Effector CD4-positive, alpha-beta T cell (primary cell): Measurements from ENCODE around the gene CNIH3.

ENCODE experiments used
- DNase-seq: peaks from one replicate; pipeline ENCODE4 v3.0.0-alpha.2; 2020

The CNIH3 gene

GRCh38 chr1:224726441-224727182, 110.5 kb downstream of the CNIH3 start:
- DNase-seq: no peak

GRCh38 chr1:224727351-224728289, 111.5 kb downstream of the CNIH3 start:
- no peak for DNase-seq

DNA sequence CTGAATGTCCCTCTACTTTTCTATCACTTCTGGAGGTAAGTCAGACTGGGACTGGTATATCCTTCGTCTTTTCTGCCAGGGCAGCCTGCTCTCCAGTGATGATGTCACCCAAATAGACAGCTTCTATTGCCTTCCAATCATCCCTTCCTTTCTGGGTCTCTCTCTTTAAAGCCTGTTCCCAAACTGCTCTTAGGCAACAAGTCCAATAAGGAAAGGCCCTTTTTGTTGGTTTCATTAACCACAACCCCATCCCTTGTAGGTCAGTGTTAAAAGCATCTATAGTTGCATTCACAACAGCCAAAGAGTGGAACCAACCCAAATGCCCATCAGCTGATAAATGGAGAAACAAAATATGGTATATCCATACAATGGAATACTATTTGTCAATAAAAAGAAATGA, 114.4 kb downstream of the CNIH3 start:
- no peak for DNase-seq

- no peak for DNase-seq
Observed at GRCh38 chr1:224730965-224731364, 114.8 kb downstream of the CNIH3 start.

DNA sequence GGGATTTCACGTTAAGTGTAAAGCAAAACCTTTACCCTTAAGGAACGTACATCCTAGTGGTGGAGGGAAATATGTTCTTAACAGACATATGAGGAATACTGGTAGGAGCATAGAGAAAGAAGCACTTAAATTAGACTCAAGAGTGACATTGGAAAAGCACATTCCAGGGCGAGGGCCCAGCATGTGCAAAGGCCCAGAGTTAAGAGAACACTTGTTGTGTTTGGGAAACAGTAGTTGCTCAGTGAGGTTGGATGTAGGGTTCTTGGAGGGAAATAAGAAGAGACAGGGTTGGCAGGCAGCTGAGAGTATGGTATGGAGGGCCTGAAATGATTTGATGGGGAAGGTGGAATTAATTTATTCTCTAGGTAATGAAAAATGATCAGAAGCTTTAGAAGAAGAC, 115.5 kb downstream of the CNIH3 start:
- no peak for DNase-seq

DNA sequence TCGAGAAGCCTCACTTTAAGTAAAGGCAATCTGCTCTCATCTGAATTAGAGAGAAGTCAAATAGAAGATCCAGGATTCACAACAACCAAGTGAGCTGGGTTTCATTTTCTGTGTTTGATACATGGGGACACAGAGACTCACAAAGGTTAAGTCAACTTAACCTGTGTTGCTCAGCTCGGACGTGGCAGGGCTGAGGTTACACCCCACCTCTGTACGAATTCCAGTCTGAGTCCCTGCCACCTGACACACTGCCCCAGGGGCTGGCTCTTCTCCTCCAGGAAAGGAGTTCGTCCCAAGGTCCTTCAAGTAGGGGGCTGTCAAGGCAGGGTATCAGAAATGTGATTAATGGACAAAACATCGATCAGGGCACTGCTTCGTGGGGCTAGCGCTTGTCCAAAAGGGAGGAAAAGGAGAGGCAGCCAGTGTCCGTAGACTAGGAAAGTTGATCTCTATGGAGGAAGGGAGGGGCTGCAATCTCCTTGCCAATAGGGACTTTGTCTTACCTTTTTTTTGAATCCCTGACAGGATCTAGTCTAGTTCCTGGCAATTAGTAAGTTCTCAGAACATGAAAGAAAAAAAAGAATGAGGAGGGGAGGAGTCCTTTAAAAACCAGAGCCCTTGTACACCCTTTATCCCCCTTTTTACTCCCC, 116.4 kb downstream of the CNIH3 start:
- DNase-seq: no peak

DNA sequence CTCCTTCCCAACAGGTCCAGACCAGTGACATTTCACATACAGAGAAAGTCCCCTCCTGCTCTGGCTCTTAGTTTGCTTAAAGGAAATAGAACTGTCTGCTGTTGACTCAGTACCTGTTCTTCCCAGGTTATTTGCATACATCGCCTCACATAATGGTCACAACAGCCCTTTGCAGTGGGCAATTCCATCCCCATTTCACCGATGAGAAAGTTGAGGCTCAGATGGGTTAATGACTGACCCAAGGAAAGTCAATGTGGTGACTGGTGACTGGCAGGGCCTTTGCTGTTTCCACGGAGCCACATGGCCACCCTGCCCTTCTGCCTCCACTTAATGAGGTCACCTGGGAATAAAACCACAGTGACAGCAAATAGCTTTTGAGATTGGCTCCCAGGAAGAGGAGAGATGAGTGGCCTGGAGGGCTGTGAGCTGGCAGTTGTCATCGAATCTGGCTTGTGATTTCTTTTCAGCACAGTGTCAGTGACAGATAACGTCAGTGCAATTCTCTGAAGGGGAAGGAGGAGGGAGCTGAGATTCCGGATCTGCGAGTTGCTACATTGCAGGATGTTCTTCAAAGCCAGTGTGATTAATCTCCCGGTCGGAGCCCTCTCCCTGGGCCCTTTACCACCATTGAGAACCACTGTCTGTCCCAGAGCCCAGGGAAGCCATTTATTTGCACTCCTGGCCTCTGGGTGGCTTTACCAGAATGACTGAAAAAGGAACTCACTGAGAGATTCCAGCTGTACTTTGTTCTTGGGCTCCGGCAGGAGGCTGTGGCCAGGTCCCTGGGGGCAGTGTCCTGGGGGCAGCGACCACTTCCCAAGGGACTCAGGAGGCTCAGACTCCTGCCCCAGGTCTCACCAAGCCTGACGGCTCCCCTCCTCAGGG, 117.2 kb downstream of the CNIH3 start:
- DNase-seq: no peak

DNA sequence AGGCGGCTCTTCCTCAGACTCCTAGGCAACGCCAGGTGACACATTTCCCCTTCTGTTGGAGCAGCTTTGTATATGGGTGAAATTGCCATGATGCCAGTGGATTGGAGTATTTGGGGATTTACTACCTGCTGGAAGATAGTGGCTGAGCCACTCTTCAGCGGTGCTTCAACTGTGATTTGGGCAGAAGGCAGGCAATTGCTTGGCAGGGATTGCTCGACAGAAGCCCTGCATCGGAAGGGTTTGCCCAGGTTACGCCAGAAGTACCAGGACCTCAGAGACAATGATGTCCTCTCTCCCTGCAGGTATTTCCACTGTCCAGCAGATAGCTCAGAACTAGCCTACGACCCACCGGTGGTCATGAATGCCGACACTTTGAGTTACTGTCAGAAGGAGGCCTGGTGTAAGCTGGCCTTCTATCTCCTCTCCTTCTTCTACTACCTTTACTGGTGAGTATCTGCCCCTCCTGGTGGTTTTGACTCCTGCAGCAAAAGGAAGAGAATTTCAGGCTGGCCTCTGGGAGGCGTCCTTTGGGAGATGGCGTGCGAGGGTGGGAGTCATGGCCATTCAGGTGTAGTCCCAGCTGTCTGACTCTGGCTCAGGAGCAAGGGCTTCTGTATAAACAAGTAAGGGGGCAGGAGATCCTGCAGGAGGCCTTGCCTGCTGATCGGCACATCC, 118.3 kb downstream of the CNIH3 start:
- no peak for DNase-seq

- no peak for DNase-seq
Observed at GRCh38 chr1:224735159-224735558, 119.0 kb downstream of the CNIH3 start.

- DNase-seq: no peak
Observed at GRCh38 chr1:224736619-224737352, 120.7 kb downstream of the CNIH3 start.

DNA sequence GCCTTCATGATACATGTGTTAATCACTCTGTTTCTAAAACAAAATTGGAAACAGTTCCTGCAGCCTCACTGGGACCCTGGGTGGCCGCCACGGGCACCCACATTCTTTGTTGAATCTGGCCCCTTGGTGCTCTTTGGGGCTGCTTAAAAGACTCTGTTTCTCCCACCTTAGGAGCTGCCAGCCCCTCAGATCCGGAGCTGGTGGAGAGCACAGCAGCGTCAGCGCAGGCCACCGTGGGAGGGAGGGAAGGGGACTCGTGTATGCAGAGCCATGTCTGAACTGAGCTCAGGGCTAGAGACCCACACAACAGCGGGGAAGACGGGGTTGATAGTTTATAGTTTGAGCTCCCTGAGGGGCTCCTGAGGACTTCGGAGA, 121.2 kb downstream of the CNIH3 start:
- DNase-seq: no peak

GRCh38 chr1:224739303-224739996, 123.3 kb downstream of the CNIH3 start:
- no peak for DNase-seq

- no peak for DNase-seq
Observed at GRCh38 chr1:224739997-224740684, 124.0 kb downstream of the CNIH3 start.

- DNase-seq: no peak
Observed at GRCh38 chr1:224740685-224741052, 124.6 kb downstream of the CNIH3 start.

DNA sequence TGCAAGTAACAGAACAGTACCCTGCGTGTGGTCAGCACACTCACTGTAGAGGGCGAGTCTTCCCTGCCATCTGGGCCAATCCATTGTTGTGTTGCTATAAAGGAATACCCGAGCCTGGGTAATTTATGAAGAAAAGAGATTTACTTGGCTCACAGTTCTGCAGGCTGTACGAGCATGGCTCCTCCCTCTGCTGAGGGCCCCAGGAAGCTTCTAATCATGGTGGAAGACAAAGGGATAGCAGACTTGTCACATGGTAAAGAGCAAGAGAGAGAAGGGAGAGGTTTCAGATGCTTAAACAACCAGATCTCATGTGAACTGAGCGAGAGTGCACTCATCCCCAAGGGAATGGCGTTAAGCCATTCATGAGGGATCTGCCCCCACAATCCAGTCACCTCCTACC, 126.2 kb downstream of the CNIH3 start:
- no peak for DNase-seq

GRCh38 chr1:224743608-224744164, 127.6 kb downstream of the CNIH3 start:
- DNase-seq: no peak

DNA sequence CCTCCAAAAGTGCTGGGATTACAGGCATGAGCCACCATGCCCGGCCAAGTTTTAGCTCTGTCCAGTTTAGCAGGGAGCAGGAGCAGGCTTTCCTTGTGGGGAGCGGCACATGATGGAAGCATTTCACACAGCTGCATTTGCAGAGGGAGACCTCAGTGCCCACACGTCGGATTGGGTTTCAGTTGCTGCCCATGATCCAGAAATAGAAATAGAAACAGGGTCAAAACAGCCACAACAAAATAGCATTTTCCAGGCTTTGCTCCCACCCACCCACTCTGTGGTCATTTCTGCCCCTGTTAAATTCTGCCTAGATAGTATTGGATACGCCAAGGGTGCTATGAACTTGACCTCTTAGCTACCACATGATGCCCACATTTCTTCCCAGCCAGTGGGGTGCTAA, 128.4 kb downstream of the CNIH3 start:
- no peak for DNase-seq

DNA sequence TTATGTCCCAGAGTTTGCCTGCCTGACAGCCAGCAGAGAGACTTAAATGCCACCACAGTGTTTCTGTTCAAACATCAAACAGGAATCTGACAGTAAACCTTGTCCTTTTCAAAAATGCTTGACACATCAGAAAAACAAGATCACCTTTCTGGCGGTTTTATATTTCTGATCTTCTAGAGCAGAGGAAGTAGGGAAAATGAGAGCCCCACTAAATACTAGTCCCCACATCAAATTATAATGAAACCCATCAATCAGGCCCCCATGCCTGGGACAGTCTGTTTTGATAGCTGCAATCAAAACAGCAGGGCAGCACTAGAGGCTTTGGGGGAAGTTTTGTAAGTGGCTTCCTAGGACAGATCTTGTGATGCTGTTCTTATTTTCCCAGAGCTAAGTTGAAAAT, 129.3 kb downstream of the CNIH3 start:
- no peak for DNase-seq

- no peak for DNase-seq
Observed at GRCh38 chr1:224745924-224746323, 129.8 kb downstream of the CNIH3 start.

DNA sequence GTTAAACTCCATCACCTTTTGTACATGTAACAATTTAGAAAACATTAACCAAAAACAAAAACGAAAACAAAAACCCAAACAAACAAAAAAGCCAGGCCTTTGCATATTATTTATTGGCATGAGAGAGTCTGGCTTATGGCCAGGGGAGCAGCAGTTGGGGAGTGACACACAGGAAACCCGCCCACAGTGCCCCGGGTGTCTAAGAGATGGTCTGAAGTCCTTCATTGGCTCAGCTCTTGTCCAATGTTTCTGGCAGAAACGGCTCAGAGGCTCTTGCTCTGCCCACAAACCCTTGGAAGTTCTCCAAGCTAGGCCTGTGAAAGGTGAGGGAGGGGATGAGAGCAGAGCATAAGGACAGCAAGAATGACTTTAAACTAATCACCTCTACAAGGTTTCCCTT, 131.5 kb downstream of the CNIH3 start:
- DNase-seq: no peak
